Smooth muscle cell (in vitro differentiated cells): ENCODE measurements around the gene GALNTL6. TPM values are rescaled to one million over a fixed set of nuclear protein-coding genes. Genes with fewer than 3 reads are reported as not detected.

Experiments used
- DNase-seq: peaks from one replicate; lab custom pipeline; 2025; ENCODE audit not compliant: unreplicated experiment; lab: John Stamatoyannopoulos, UW
- H2AFZ ChIP-seq: fragments of 200-600 bp; sonication (generic); 2 replicates; pipeline ENCODE4 v1.6.0; 2016; ENCODE audit warnings: antibody characterized with exemption, low read depth, mild to moderate bottlenecking
- H3F3A ChIP-seq: fragments of 200-600 bp; sonication (generic); 2 replicates; pipeline ENCODE4 v1.6.0; 2017; ENCODE audit warnings: antibody characterized with exemption, low read depth
- H3K27ac ChIP-seq: fragments of 200-600 bp; sonication (generic); 2 replicates; pipeline ENCODE4 v1.5.1; 2016; ENCODE audit warnings: low read depth, mild to moderate bottlenecking
- H3K27me3 ChIP-seq: fragments of 200-600 bp; sonication (generic); 2 replicates; pipeline ENCODE4 v1.6.1; 2016; ENCODE audit warnings: low read depth, mild to moderate bottlenecking
- H3K36me3 ChIP-seq: fragments of 200-600 bp; sonication (generic); 2 replicates; pipeline ENCODE4 v1.5.1; 2016; ENCODE audit warnings: low read depth
- H3K4me1 ChIP-seq: fragments of 200-600 bp; sonication (generic); 2 replicates; pipeline ENCODE4 v1.5.1; 2016; ENCODE audit warnings: low read depth
- H3K4me2 ChIP-seq: fragments of 200-600 bp; sonication (generic); 2 replicates; pipeline ENCODE4 v1.6.0; 2016; ENCODE audit warnings: mild to moderate bottlenecking
- H3K4me3 ChIP-seq: fragments of 200-600 bp; sonication (generic); 2 replicates; pipeline ENCODE4 v1.5.1; 2016; ENCODE audit warnings: mild to moderate bottlenecking
- H3K79me2 ChIP-seq: fragments of 200-600 bp; sonication (generic); 2 replicates; pipeline ENCODE4 v1.6.0; 2016; ENCODE audit warnings: low read depth, mild to moderate bottlenecking
- H3K9ac ChIP-seq: fragments of 200-600 bp; sonication (generic); 2 replicates; pipeline ENCODE4 v1.6.0; 2016; ENCODE audit warnings: low read depth
- H3K9me3 ChIP-seq: fragments of 200-600 bp; sonication (generic); replicated peaks from 2 replicates; pipeline ENCODE4 v1.5.1; 2016; ENCODE audit warnings: low read depth
- H4K20me1 ChIP-seq: fragments of 200-600 bp; sonication (generic); 2 replicates; pipeline ENCODE4 v1.6.0; 2016; ENCODE audit warnings: low read depth
- WGBS: methylation state at CpG from one replicate; pipeline ENCODE4 v1.1.7; 2016; ENCODE audit warnings: low lambda C conversion rate; 5-methylcytosine and 5-hydroxymethylcytosine counted together
- polyA plus RNA-seq: library from polyadenylated mRNA; unstranded; fragments of >200 nt; fragmentation: Nextera tagmentation; extraction: Ambion mirVana; gene quantifications from 2 replicates; pipeline ENCODE4 v1.2.1, GENCODE V29; 2016
- total RNA-seq: library from RNA; depleted of rRNA; stranded (reverse); fragments of >200 nt; gene quantifications from 2 replicates; pipeline ENCODE4 v1.2.3, GENCODE V29; 2014
- TF ChIP-seq, protein P1 (sequence below): fragments of 200-600 bp; sonication (generic); IDR thresholded peaks from 2 replicates; pipeline ENCODE4 v1.5.1; 2017; ENCODE audit warnings: borderline replicate concordance, mild to moderate bottlenecking, antibody characterized with exemption; ENCODE audit not compliant: insufficient read depth, poor library complexity, severe bottlenecking

The GALNTL6 gene
- total and polyA plus RNA-seq, 2 experiments from 2014 or later, result 0.18 to 1.3 TPM

- Histone ChIP-seq H3K27me3 (no peaks in the 10 kb centered on the region), H3K27ac (no peak overlapping the region), H3K4me3 (no peak overlapping the region), H3K4me1 (no peaks in the 10 kb centered on the region), H3K36me3 (no peaks in the 10 kb centered on the region), H3K9ac (no peak overlapping the region), H3K4me2 (no peak overlapping the region), H3K79me2 (no peaks in the 10 kb centered on the region), H3K9me3 (no peaks in the 10 kb centered on the region), H4K20me1 (no peaks in the 10 kb centered on the region), H3F3A (no peaks in the 10 kb centered on the region), H2AFZ (no peak overlapping the region)
- TF ChIP-seq, protein P1, sequence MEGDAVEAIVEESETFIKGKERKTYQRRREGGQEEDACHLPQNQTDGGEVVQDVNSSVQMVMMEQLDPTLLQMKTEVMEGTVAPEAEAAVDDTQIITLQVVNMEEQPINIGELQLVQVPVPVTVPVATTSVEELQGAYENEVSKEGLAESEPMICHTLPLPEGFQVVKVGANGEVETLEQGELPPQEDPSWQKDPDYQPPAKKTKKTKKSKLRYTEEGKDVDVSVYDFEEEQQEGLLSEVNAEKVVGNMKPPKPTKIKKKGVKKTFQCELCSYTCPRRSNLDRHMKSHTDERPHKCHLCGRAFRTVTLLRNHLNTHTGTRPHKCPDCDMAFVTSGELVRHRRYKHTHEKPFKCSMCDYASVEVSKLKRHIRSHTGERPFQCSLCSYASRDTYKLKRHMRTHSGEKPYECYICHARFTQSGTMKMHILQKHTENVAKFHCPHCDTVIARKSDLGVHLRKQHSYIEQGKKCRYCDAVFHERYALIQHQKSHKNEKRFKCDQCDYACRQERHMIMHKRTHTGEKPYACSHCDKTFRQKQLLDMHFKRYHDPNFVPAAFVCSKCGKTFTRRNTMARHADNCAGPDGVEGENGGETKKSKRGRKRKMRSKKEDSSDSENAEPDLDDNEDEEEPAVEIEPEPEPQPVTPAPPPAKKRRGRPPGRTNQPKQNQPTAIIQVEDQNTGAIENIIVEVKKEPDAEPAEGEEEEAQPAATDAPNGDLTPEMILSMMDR, result no peak
- no peak for DNase-seq
These were observed 168.0 kb downstream of the GALNTL6 start for GRCh38 chr4:171981185-171981584.

GRCh38 chr4:171983935-171984805 is 171.0 kb downstream of the GALNTL6 start:
- Histone ChIP-seq H2AFZ (no peak overlapping the region), H3K79me2 (no peaks in the 10 kb centered on the region), H3K9ac (no peak overlapping the region), H3K36me3 (no peaks in the 10 kb centered on the region), H3K9me3 (no peaks in the 10 kb centered on the region), H3K4me3 (no peak overlapping the region), H3K4me1 (no peaks in the 10 kb centered on the region), H3K4me2 (no peak overlapping the region), H3K27me3 (no peaks in the 10 kb centered on the region), H4K20me1 (no peaks in the 10 kb centered on the region), H3K27ac (no peak overlapping the region), H3F3A (no peaks in the 10 kb centered on the region)
- TF ChIP-seq, protein P1, result no peak
- 78% methylated on average over 5 of the region's 5 CpGs for WGBS
- no peak for DNase-seq

DNA sequence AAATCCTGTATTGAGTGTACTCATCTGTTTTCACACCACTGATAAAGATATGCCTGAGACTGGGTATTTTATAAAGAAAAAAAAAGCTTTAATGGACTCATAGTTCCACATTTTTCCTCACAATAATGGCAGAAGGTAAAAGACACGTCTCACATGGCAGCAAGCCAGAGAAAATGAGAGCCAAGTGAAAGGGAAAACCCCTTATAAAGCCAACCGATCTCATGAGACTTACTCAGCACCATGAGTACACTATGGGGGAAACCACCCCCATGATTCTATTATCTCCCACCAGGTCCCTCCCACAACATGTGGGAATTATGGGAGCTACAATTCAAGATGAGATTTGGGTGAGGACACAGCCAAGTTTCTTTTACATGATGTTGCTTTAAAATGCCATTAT is 171.9 kb downstream of the GALNTL6 start:
- Histone ChIP-seq H3K4me3 (no peak overlapping the region), H3K27me3 (no peaks in the 10 kb centered on the region), H3K4me2 (no peak overlapping the region), H3K36me3 (no peaks in the 10 kb centered on the region), H3K9me3 (no peaks in the 10 kb centered on the region), H3F3A (no peaks in the 10 kb centered on the region), H3K79me2 (no peaks in the 10 kb centered on the region), H2AFZ (no peak overlapping the region), H3K4me1 (no peaks in the 10 kb centered on the region), H4K20me1 (no peaks in the 10 kb centered on the region), H3K27ac (no peak overlapping the region), H3K9ac (no peak overlapping the region)
- DNase-seq, result no peak
- TF ChIP-seq, protein P1, result no peak
- WGBS, result 70% methylated on average over 2 of the region's 2 CpGs

DNA sequence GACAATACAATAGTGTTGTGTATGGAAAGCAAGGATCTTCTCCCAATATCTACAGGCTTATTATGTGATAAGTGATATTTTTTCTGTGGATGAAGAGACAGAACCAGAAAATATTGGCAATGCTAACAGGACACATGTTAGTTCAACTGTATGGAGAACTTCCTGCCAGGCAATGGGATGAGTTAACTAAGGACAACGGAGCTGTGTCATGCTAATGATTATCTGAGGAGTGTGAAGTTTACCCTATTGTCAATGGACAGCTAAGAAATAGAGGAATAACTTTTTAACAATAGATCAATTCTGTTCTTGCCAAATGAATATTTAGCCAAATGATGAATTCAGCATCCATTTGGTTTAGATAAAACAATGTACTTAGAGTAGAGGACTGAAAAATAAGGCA is 180.0 kb downstream of the GALNTL6 start:
- Histone ChIP-seq H3K4me2 (no peak overlapping the region), H3F3A (no peaks in the 10 kb centered on the region), H3K79me2 (no peaks in the 10 kb centered on the region), H3K27me3 (no peaks in the 10 kb centered on the region), H3K4me3 (no peak overlapping the region), H2AFZ (no peak overlapping the region), H3K36me3 (no peaks in the 10 kb centered on the region), H3K4me1 (no peaks in the 10 kb centered on the region), H3K9ac (no peak overlapping the region), H4K20me1 (no peaks in the 10 kb centered on the region), H3K27ac (no peak overlapping the region), H3K9me3 (no peaks in the 10 kb centered on the region)
- TF ChIP-seq, protein P1, result no peak
- WGBS, result 60% methylated on average over 1 of the region's 1 CpG
- no peak for DNase-seq
